IPS DF 4.7 (cell line): ENCODE data around the gene LRRC2.
"Not testable (repeated sequence)": the region's sequence is repeated elsewhere in the genome, so short reads cannot be mapped to it uniquely, and the experiment has no call there.

Experiments used
- DNase-seq: peaks from one replicate; pipeline ENCODE4 v3.0.0-alpha.2; 2013; ENCODE audit warnings: low spot score; ENCODE audit errors: extremely low read depth

LRRC2 gene

GRCh38 chr3:46558184-46559043 is 7.7 kb downstream of the LRRC2 start:
- no peak for DNase-seq

DNA sequence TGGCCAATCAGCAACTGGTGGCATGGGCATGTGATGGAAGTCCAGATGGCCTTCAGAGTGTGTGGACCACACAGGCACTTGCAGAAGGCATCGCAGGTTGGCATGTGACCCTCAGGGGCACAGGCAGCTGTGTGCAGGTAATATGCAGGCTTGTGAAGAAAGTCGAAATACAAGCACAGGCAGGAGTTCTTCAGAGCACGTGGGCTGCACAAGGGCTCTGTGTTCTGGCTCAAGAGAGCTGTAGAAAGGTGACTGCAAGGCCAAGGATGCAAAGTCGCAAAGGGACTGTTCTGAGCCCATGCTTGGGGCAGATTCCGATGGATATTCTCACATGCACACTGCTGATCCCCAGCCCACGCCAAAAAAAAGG is 8.3 kb downstream of the LRRC2 start:
- DNase-seq: no peak

DNA sequence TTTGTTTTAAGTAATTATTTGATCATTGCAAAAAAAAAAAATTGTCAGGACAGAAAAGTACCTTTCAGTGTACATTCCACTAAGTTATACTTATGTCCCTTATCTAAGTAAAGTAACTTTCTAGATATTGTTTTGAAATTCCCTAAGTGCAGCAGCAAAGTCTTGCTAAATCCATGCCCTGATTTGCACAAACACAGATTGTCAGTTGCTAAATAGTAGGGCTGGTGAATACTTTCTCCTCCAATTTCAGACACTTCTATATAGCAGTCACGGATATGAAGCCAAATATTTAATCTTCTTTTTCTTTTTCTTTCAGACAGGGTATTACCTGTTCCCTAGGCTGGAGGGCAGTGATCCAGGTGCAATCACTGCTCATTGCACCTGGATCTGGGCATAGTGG is 12.9 kb downstream of the LRRC2 start:
- DNase-seq: no peak

DNA sequence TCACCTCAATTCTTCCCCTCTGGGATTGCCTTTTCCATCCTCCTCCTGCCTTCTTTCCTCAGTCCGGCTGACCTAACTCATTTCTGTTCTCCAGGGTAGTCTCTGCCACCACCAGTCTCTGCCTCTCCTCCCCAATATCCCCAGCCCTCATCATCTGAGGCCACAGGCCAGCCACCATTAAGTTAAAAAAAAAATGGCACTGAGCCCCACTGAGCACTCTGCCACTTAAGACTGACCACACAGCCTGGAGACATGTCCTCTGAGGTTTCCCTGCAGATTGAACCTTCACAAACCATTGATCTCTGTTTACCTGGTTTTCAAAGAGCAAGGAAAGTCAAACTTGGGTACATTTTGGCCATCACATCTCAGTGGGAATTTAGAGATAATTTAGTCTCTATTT is 13.6 kb downstream of the LRRC2 start:
- no peak for DNase-seq

- no peak for DNase-seq
Observed at GRCh38 chr3:46551615-46552014, 14.5 kb downstream of the LRRC2 start.

GRCh38 chr3:46549989-46550388 is 16.1 kb downstream of the LRRC2 start:
- DNase-seq: no peak

DNA sequence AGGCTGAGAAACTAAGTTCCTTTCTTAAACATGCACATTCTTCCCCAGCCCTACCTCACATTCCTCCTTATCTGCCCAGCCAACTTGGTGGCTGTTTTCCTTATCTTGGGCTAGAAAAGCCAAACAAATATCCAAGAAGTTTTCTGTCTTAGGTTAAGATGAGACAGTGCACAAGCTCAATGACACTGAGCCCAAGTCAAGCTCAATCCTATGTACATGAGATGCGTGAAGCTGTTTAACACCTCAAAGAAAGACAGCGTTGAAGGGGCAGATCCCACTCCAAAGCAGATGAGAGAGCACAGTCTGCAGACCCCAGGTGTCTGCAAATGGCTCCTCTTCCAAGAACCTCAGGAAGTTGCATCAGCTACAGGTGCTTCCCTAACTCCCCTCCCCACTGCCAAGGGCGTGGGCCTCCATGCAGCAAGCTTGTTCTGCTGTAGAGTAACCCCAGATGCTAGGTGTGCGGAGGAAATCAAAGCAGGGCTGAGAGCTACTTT is 16.6 kb downstream of the LRRC2 start:
- DNase-seq: no peak

DNA sequence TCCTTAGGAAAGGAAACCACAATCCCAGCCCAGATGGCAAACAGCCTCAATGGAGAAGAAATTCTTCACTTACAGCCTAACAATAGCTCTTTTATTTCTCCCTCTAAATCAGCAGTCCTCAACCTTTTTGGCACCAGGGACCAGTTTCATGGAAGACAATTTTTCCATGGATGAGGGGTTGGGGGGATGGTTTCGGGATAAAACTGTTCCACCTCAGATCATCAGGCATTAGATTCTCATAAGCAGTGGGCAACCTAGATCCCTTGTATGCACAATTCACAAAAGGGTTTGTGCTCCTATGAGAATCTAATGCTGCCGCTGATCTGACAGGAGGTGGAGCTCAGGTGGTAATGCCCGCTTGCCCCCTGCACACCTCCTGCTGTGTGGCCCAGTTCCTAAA is 17.5 kb downstream of the LRRC2 start:
- not testable (repeated sequence) for DNase-seq

DNA sequence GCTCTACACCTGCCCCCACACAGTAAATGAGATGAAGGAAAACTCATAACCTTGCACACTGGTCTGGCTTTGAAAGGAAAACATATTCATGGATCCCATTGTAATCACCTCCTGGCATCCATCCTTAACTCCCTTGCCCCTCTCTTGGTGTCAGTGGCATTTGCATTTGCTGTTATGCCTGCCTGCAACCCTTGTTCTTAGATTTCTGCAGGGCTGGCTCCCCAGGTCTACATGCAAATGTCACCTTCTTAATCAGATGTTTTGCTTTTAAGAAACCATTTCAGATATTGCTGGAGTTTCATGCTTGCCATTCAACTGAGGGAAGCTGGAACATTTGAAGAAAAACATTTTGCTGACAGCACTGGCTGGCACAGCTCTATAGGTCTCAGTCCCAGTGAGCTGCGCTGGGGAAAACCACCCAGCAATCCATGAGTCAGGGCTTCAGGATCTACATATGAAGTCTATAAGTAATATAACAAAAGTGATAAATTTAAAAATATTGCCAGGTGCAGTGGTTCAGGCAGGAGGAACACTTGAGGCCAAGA is 19.1 kb downstream of the LRRC2 start:
- DNase-seq: no peak

DNA sequence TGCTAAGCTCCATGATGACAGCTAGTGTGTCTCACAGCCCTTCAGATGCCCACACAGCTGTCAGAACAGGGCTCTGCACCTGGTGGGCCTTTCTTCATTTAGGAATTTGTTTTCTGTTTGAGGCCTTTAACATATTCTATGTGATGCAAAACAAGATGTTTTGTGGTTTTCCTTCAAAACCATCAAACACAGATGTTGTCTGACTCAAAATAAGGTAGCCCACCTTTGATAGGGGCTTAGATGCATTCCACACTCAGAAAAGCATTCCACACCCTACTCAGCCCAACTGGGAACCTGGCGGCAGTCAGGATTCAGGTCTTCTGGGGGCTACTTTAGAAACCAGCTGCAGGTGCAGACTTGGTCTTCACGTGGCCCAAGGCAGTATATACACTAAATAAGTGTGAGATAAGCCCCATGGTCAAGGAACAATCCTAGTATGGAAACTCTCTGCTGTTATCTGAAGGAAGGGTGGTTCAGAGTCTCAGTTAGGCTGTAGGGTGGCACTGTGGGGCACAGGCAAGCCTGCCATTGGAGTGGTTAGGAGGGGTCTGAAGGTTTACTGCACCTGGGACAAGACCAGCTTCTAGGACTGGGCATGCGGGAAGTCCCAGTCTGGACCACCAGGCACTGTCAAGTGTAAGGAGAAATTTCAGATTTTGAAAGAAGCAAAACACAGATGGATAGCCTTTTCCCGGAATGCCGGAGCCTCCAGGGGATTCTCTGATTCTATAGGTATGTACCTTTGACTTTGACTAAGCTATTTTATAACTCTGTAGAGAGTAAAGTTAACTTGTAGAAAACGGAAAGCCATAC is 20.1 kb downstream of the LRRC2 start:
- no peak for DNase-seq

DNA sequence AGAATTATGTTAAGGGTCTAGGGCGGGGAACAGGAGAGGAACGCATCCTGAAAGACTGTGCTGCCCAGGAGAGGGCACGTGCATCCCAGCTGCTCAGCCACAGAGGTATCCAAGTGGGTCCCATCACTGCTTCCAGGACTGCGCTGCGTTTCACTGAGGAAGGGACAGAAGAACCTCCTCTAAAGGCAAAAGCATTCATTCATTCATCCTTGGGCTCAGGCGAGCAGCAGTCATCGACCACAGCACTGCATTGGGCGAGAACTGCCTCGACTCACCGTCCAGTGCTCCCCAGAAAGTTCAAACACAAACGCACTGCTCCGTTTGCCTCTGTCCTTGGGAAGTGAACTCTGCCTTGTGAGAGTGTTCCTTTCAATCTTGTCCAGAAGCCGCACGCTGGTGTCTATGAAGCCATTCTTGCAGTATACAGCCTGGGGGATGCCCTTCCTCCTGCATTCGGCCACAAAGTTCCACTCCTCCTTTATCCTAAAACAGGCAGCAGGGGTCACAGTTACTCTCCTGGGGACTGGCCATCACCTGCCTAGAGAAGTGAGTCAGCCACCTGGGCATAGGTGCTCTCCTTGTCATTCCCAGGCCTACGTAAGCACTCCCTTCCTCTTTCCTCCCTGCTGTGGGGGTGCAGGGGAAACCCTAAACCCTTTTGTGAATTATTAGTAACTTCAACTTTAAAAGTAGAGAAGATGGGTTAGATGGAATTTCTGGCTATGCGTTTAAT is 21.2 kb downstream of the LRRC2 start:
- DNase-seq: no peak

- DNase-seq: no peak
Observed at GRCh38 chr3:46542801-46543201, 23.3 kb downstream of the LRRC2 start.

DNA sequence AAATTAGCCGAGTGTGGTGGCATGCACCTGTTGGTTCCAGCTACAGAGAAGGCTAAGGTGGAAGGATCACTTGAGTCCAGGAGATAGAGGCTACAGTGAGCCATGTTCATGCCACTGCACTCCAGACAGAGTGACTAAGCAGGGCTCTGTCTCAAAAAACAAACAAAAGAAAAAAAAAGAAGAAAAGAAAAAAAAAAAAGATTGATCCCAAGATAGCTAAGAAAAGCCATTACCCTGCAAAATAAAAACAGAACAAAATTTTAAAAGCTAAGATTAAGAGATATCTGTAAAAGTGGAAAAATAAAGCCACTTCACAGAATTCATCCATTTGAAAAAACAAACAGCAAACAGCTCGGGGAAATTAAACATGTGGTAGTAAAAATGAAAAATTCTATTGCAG is 23.8 kb downstream of the LRRC2 start:
- DNase-seq: no peak

DNA sequence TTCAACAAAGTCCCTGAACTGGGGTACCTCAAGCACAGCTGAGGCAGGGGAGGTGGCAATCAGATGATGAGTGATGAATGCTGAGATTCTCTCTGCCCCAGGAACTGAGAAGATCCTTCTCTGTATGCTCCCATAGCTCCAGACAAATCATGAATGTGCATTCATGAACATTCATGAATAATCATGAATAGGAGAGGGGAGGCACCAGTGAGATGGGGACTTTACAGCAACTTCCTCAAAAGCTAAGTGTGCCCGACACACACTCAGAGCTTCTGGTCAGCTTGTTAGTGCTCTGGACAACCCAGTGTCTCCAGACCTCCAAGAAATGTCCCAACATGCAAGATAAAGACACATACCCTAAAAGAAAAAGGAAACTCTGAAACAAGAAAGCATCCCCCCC is 24.3 kb downstream of the LRRC2 start:
- no peak for DNase-seq

DNA sequence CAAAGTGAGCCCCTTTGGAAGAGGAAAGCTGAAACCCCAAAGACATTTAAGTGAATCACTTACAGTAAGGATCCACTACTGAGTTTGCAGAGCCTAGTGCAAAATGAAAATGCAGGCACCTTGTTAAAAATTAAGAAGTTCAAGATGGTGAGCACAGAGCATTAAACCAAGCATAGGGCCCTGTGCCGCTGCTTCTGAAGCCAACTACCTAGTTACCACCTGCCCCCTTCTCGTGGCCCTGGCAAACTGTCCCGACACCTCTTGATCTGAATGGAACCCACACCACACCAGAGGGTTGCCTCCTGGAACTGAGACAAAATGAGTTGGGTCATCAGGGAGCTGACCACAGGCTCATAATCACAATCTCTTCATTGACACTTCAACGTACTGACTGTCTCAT is 25.6 kb downstream of the LRRC2 start:
- DNase-seq: no peak

DNA sequence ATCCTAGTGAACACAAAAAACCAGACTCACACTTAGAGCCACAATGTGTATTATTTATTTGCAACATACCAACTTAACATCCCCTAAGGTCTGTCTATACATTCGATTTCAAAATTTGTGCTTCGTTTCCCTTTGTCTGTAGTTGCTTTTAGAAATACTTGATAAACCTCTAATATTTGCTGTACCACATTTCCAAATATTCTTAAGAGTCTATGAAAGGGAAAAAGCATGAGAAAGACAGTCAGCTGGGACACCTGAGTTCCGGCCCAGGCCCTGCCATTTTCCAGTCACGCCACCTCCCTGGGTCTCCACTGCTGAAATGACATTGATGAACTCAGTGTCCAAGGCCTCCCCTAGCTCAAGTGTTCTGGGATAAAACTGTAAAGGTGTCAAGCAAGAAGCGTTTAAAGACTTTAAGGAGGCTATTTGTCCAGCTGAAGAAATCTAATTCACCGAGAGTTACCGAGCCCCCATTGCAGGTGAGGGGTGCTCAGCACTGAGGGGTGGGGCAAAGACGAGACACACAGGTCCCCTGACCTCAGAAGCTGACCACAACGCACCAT is 26.6 kb downstream of the LRRC2 start:
- no peak for DNase-seq

DNA sequence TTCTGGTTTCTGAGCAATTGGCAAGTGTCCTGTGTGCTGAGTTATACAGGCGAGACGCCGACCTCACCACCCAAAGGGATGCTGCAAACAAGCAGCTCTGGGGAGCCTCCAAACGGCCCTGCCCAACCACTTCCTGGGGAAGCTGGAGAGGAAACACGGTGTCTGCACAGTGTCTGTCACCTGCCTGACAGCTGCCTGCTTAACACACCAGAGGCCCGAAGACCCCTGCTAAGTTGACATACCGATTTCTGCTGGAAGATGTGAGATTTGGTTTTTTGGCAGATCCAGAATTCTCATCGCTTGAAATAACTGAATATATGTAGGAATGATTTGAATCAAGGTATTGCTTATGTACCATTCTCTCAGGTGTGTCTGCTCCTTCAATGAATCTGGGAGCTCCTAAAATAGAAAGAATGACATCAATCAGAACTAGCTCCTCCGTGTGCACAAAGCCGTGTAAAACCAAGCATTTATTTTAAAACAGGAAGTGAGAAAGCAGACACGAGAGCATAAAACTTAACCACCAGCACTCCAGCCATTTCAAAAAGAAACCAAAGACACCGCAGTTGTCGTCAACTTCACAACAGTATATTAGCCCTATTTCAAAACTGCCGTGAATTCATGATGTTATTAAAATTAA is 27.2 kb downstream of the LRRC2 start:
- DNase-seq: no peak

DNA sequence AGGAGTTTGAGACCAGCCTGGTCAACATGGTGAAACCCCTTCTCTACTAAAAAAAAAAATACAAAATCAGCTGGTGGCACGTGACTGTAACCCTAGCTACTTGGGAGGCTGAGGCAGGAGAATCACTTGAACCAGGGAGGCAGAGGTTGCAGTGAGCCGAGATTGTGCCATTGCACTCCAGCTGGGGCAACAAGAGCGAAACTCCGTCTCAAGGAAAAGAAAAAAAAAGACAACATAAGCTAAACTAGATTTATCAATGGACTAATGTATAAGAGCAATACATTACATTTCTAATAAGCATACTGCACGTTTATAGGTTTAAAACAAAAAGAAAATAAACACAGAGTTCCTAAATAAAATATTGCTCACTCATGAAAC is 27.7 kb downstream of the LRRC2 start:
- DNase-seq: not testable (repeated sequence)

GRCh38 chr3:46537779-46538178 is 28.3 kb downstream of the LRRC2 start:
- DNase-seq: no peak

DNA sequence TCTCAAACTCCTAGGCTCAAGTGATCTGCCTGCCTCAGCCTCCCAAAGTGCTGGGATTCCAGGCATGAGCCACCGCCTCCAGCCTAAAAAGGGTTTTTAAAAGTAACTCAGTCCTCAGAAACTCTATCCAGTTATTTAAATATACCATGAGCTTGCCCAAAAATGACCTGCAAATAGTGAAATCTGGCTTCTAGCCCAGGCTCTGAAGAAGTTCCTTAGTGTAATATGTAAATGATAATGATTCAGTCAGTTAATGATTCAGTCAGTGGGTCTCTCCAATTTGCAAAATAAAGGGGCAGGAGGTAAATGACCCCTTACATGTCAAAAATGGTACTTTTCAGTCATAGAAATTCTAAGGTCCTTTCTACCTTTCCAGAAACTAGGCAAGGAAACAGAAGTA is 28.8 kb downstream of the LRRC2 start:
- no peak for DNase-seq

DNA sequence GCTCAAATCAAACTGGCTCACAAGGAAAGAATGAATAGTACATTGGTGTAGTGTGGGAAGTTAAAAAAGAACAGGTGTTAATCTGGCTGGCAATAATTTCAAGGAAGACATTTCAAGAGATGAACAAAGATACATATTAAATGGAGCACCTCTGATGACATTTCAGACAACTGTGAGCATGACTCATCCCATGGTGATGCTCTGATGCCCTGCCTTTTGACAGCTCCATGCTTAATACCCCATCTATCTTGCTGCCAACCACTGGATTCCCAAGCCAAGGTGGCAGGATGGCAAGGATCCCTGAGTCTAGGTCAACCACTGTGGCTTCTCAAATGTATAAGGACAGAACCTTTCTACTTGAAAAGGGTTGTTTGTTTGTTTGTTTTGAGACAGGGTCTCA is 29.3 kb downstream of the LRRC2 start:
- DNase-seq: no peak
